ENCODE data around the gene PFKL.

Gene PFKL

GRCh38 chr21:44291078-44291935, 8.5 kb upstream of the PFKL start:
- no peak for TF ChIP-seq CTCF (IDR thresholded peaks at IDR 0.05; ENCODE audit: low read depth, low read length, missing control alignments)
- no peak overlapping the region for H3K4me3 ChIP-seq (ENCODE audit: low read depth, low read length)
- DNase-seq (ENCODE audit: low read depth), result no peak

GRCh38 chr21:44291936-44292811, 7.7 kb upstream of the PFKL start:
- H3K4me3 ChIP-seq (ENCODE audit: low read depth, low read length), result no peak overlapping the region
- no peak for DNase-seq (ENCODE audit: low read depth)
- no peak for TF ChIP-seq CTCF (IDR thresholded peaks at IDR 0.05; ENCODE audit: low read depth, low read length, missing control alignments)

- DNase-seq (ENCODE audit: low read depth), result no peak
- TF ChIP-seq CTCF (IDR thresholded peaks at IDR 0.05; ENCODE audit: low read depth, low read length, missing control alignments), result no peak
- H3K4me3 ChIP-seq (ENCODE audit: low read depth, low read length), result no peak overlapping the region
Measured at GRCh38 chr21:44292812-44293195, 7.0 kb upstream of the PFKL start.

- DNase-seq (ENCODE audit: low read depth), result no peak
- TF ChIP-seq CTCF (IDR thresholded peaks at IDR 0.05; ENCODE audit: low read depth, low read length, missing control alignments), result no peak
- no peak overlapping the region for H3K4me3 ChIP-seq (ENCODE audit: low read depth, low read length)
Measured at GRCh38 chr21:44293551-44294231, 6.2 kb upstream of the PFKL start.

GRCh38 chr21:44294391-44295162, 5.3 kb upstream of the PFKL start:
- no peak for TF ChIP-seq CTCF (IDR thresholded peaks at IDR 0.05; ENCODE audit: low read depth, low read length, missing control alignments)
- no peak for DNase-seq (ENCODE audit: low read depth)
- no peak overlapping the region for H3K4me3 ChIP-seq (ENCODE audit: low read depth, low read length)

GRCh38 chr21:44295163-44295573, 4.7 kb upstream of the PFKL start:
- DNase-seq (ENCODE audit: low read depth), result no peak
- no peak overlapping the region for H3K4me3 ChIP-seq (ENCODE audit: low read depth, low read length)
- no peak for TF ChIP-seq CTCF (IDR thresholded peaks at IDR 0.05; ENCODE audit: low read depth, low read length, missing control alignments)
